ENCODE data around the gene PLEKHO2. TPM values are rescaled to one million over a fixed set of nuclear protein-coding genes. Genes with fewer than 3 reads are reported as not detected.

PLEKHO2 gene
- total RNA-seq, 1 donor from 2014 or later, result 68.3 TPM

DNA sequence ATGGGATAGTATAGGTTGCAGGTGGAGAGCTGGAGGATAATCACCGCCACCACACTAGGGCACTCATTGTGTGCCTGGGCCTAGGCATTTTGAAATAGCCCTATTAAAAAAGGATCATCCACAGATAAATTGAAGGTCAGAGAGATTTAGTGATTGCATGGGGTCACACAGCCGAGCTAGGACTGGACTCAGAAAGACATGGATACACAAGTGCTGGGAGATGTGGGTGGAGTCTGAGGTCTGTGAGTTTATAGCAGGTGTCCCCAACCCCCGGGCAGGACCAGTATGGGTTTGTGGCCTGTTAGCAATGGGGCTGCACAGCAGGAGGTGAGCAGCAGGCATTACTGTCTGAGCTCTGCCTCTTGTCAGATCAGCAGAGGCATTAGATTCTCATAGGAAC, 64.7 kb downstream of the PLEKHO2 start:
- ATAC-seq (no peak), DNase-seq (no peak)
- Histone ChIP-seq H3K4me1 (peaks cover 11% of the 10 kb centered on the region), H3K27me3 (ENCODE audit: low read depth) (no peaks in the 10 kb centered on the region), H3K27ac (no peak overlapping the region), H3K4me3 (no peak overlapping the region), H3K9me3 (peaks cover 2% of the 10 kb centered on the region), H3K36me3 (no peaks in the 10 kb centered on the region)
- intact Hi-C loops (cut with DNase I), result no loop called here
- TF ChIP-seq, protein P1, sequence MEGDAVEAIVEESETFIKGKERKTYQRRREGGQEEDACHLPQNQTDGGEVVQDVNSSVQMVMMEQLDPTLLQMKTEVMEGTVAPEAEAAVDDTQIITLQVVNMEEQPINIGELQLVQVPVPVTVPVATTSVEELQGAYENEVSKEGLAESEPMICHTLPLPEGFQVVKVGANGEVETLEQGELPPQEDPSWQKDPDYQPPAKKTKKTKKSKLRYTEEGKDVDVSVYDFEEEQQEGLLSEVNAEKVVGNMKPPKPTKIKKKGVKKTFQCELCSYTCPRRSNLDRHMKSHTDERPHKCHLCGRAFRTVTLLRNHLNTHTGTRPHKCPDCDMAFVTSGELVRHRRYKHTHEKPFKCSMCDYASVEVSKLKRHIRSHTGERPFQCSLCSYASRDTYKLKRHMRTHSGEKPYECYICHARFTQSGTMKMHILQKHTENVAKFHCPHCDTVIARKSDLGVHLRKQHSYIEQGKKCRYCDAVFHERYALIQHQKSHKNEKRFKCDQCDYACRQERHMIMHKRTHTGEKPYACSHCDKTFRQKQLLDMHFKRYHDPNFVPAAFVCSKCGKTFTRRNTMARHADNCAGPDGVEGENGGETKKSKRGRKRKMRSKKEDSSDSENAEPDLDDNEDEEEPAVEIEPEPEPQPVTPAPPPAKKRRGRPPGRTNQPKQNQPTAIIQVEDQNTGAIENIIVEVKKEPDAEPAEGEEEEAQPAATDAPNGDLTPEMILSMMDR (IDR thresholded peaks at IDR 0.05), result no peak

DNA sequence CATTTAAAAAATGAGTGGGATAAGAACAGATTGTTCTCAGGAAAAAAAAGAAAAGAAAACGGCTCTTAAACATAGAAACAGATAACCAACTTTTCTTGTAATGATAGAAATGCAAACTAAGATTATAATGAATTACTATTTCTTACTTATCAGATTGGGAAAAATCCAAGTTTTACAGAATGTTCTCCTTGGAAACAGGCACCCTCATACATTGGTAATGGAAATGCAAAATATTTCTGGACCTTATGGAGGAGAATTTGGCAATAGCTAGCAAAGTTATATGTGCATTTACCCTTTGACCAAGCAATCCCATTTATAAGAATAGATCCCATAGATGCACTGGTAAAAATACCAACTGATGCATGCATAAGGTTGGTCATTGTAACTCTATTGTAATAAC, 66.3 kb downstream of the PLEKHO2 start:
- Histone ChIP-seq H3K27me3 (ENCODE audit: low read depth) (no peaks in the 10 kb centered on the region), H3K4me3 (no peak overlapping the region), H3K36me3 (no peaks in the 10 kb centered on the region), H3K27ac (no peak overlapping the region), H3K9me3 (no peaks in the 10 kb centered on the region), H3K4me1 (peaks cover 20% of the 10 kb centered on the region)
- intact Hi-C loops (cut with DNase I), result no loop called here
- TF ChIP-seq, protein P1 (IDR thresholded peaks at IDR 0.05), result no peak
- DNase-seq (no peak), ATAC-seq (no peak)

DNA sequence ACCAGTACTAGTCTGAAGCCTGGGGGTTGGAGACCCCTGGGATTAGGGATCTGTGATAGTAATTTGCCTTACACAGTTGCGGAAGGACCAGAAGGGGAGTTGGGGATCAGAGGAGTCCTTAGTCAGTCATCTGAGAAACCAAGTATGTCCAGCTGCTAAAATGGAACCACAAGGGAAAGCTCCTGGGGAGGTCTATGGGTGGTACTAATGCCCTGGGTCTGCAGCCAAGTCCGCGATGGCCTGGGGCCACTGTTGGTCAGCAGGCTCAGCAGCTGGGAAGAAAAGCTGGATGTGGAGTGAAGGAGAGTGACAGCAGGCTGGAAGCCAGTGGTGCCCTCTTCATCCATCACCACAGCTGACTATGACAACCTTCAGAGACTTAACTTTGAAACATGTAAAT, 67.8 kb downstream of the PLEKHO2 start:
- intact Hi-C loops (cut with DNase I), result no loop called here
- Histone ChIP-seq H3K4me3 (no peak overlapping the region), H3K36me3 (no peaks in the 10 kb centered on the region), H3K4me1 (peaks cover 20% of the 10 kb centered on the region), H3K27me3 (ENCODE audit: low read depth) (no peaks in the 10 kb centered on the region), H3K27ac (no peak overlapping the region), H3K9me3 (no peaks in the 10 kb centered on the region)
- TF ChIP-seq, protein P1 (IDR thresholded peaks at IDR 0.05), result no peak
- DNase-seq (no peak), ATAC-seq (no peak)

DNA sequence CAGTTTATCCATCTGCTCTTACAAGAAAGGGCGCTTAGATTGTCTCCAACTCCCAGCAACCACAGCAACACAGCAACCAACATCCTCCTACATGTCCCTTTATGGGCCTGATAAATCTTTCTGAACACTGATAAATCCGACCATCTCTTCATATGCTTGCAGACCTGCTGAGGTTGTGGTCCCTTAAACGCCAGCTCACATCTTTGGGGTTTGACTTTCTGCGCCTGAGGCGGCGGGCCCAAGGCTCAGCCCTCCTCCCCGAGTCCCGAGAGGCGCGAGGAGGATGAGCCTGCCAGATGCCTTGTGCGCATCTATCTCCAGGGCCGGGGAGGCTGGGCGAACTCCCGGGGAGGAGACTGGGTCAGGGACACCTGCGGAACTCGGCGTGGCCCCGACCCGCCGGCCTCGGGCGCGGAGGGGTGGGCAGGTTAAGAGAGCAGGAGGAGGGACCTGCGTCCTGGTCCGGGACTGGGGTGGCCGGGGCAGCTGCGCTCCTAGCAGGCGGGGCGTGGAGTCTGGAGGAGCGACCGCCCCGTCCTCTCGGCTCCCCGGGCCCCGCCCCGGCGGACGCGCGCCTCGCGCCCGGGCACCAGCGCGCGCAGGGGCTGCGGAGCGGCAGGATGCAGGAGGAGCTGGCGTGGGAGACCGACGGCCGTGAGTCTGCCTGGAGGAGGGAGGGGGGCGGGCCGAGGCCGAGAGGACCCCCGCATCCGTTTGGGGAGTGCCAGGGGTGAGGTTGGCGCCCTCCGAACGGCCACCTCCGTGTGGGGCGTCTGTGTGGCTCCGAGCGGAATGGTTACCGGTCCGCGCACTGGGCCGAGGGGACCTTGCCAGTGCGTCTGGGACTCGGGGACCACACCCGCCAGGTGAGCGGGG, 69.8 kb downstream of the PLEKHO2 start, which contains the start of gene ANKDD1A:
ANKDD1A (plus strand) TSS at position 592 of the 876 bp plus-strand sequence; CDS start at position 621, 29 bp downstream.
- TF ChIP-seq, protein P1 (IDR thresholded peaks at IDR 0.05), result no peak
- intact Hi-C loops (cut with DNase I), result no loop called here
- Histone ChIP-seq H3K4me3 (peak within 1 kb of the TSS; percentile 61), H3K9me3 (no peaks in the 10 kb centered on the region), H3K27me3 (ENCODE audit: low read depth) (no peaks in the 10 kb centered on the region), H3K36me3 (no peaks in the 10 kb centered on the region), H3K27ac (no peak within 1 kb of the TSS), H3K4me1 (peaks cover 13% of the 10 kb centered on the region)
- ATAC-seq (peak; percentile 90 to 91), DNase-seq (peak; percentile 64)

DNA sequence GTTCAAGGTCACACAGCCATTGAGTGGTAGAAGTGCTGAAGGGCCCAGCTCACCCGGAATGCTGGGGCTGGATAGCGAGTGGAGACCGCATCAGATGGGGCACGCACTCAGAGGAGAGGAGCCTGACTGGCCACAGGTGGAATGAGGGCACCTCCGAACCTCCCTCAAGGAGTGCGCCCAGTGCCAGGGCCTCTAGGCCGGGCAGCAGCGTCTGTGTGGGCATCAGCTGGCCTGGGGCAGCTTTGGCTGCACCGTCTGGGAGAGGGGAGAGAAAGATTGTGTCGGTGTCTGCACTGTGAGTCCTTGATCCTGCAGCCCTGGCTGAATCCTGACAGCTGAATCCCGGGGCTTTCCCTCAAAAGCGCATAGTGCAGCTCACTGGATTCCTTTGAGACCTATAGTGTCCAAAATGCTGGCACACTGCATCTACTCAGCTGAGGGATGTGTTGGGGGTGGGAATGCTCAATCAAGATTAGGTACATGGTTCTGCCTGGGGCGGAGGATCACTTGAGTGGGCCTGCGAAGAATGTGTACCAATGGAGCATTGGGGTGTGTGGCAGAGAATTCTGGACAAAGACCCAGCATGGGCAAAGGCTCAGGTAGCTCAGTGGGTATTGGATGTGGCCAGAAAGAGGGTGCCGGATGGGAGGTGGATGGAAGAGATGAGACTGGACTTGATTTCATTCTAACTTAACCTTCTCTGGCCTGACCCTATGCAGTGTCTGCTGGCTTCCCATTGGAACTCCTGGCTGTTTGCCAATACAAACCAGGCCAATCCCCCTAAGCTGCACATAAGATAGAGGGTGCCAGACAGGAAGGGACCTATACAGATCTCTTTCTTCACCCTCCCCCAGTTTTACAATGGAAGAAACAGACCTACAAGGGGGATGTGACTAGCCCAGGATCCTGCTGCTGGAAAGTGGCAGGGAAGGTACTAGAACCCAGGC, 70.9 kb downstream of the PLEKHO2 start:
- TF ChIP-seq, protein P1 (IDR thresholded peaks at IDR 0.05), result no peak
- H3K36me3 ChIP-seq, result no peaks in the 10 kb centered on the region
- no peaks in the 10 kb centered on the region for H3K27me3 ChIP-seq (ENCODE audit: low read depth)
- DNase-seq, result no peak
- peaks cover 13% of the 10 kb centered on the region for H3K4me1 ChIP-seq
- peak; percentile 4 to 19 for ATAC-seq
- no peaks in the 10 kb centered on the region for H3K9me3 ChIP-seq
- H3K27ac ChIP-seq, result no peak overlapping the region
- intact Hi-C loops (cut with DNase I), result no loop called here
- peak overlapping the region; percentile 61 for H3K4me3 ChIP-seq
